Measurements from ENCODE around the gene C5orf58.

The C5orf58 gene

DNA sequence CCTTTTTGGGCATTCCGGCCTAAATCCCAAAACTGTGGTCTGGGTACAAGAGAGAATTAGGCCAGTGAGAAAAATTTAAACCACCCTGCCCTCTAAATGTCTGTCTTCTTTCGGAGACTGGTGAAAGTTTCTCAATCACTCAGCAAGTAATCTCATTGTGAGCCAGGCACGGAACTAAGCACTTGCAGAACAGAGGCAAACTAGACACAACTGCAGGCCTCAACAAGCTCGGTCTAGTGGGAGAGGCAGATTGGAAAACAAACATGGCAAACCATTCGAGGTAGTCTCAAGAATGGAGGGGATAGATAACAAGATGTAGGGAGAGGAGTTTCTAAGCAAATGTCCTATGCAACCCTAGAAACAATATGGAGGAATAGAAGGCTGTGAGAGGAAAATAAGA is 8.9 kb upstream of the C5orf58 start:
- H3K56ac ChIP-seq (ENCODE audit: low read length): peak overlapping the region; percentile 62
- no peaks in the 10 kb centered on the region for H3K36me3 ChIP-seq (ENCODE audit: control insufficient read depth, insufficient read depth, low read length)
- no peak overlapping the region for H3K4me2 ChIP-seq (ENCODE audit: low read length)
- H4K8ac ChIP-seq (ENCODE audit: low read depth, low read length): no peak overlapping the region
- H3K4me3 ChIP-seq (ENCODE audit: low read length): no peak overlapping the region
- WGBS (ENCODE audit: extremely low coverage, insufficient coverage, low lambda C conversion rate): no CpG with 5 or more reads among the region's 5 CpGs
- H2AK5ac ChIP-seq (ENCODE audit: low read length): no peak overlapping the region
- no peaks in the 10 kb centered on the region for H3K79me2 ChIP-seq (ENCODE audit: control insufficient read depth, insufficient read depth, low read length)
- H3K18ac ChIP-seq (ENCODE audit: low read length): peak overlapping the region; percentile 4
- no peak overlapping the region for H4K5ac ChIP-seq (ENCODE audit: low read length)
- peaks cover 4% of the 10 kb centered on the region for H3K4me1 ChIP-seq (ENCODE audit: control insufficient read depth, low read depth, low read length)
- H3K79me1 ChIP-seq (ENCODE audit: low read length): no peaks in the 10 kb centered on the region
- no peak overlapping the region for H2BK15ac ChIP-seq (replicated peaks; ENCODE audit: low read depth)
- no peak overlapping the region for H3K4ac ChIP-seq (ENCODE audit: low read depth, low read length)
- H2BK120ac ChIP-seq (ENCODE audit: low read depth, low read length): peak overlapping the region; percentile 8
- H2BK5ac ChIP-seq (ENCODE audit: low read length): peak overlapping the region; percentile 20
- H3K23ac ChIP-seq (ENCODE audit: low read length): no peak overlapping the region
- H3K27ac ChIP-seq (ENCODE audit: low read depth, low read length): peak overlapping the region; percentile 9
- H3K9ac ChIP-seq (ENCODE audit: low read length): no peak overlapping the region
- no peak for DNase-seq
- no peaks in the 10 kb centered on the region for H3K27me3 ChIP-seq (ENCODE audit: insufficient read depth, low read length, poor library complexity)

DNA sequence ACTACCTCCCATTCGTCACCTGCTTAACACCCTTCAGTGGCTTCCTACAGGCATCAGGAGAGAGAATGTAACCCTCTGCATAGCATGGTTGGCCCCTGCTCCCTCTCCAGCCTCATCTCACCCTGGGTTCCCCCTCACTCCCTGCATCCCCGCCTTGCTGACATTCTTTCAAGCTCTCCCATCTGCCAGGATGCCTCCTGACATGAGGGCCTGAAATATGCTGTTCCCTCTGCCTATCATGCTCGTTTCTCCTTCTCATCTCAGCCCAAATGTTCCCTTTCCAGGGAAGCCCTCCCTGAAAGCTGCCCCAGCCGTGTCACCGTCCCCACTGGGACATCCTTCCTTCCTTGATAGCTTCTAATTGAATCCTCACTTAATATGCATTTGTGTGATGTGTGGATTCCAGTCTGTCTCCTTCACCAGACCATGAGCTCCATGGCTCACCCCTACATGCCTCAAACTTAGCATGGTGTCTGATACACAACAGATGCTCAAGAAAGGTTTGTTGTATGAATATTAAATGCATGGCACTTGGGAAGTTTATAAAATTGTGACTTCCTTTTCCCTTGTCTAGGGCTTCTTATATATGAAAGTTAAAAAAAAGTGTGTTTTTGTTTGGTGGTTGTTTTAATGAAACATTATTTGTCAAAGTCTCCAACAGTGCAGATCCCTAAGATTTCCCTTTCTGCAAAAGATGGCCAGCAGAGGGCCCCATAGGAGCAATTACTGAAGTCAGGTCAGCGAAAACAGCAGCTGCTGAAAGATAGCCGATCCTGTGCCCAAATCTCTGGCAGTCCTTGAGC is 7.3 kb upstream of the C5orf58 start:
- Histone ChIP-seq H3K4me2 (ENCODE audit: low read length) (no peak overlapping the region), H3K27me3 (ENCODE audit: insufficient read depth, low read length, poor library complexity) (no peaks in the 10 kb centered on the region), H3K23ac (ENCODE audit: low read length) (no peak overlapping the region), H3K36me3 (ENCODE audit: control insufficient read depth, insufficient read depth, low read length) (no peaks in the 10 kb centered on the region), H2BK15ac (replicated peaks; ENCODE audit: low read depth) (no peak overlapping the region), H3K27ac (ENCODE audit: low read depth, low read length) (no peak overlapping the region), H2BK120ac (ENCODE audit: low read depth, low read length) (no peak overlapping the region), H3K9ac (ENCODE audit: low read length) (no peak overlapping the region), H3K79me2 (ENCODE audit: control insufficient read depth, insufficient read depth, low read length) (no peaks in the 10 kb centered on the region), H4K5ac (ENCODE audit: low read length) (no peak overlapping the region), H3K79me1 (ENCODE audit: low read length) (no peaks in the 10 kb centered on the region), H3K4me1 (ENCODE audit: control insufficient read depth, low read depth, low read length) (peaks cover 4% of the 10 kb centered on the region), H3K56ac (ENCODE audit: low read length) (no peak overlapping the region), H2BK5ac (ENCODE audit: low read length) (no peak overlapping the region), H3K4me3 (ENCODE audit: low read length) (no peak overlapping the region), H4K8ac (ENCODE audit: low read depth, low read length) (no peak overlapping the region), H2AK5ac (ENCODE audit: low read length) (no peak overlapping the region), H3K4ac (ENCODE audit: low read depth, low read length) (no peak overlapping the region), H3K18ac (ENCODE audit: low read length) (no peak overlapping the region)
- DNase-seq: peak; percentile 87
- no CpG with 5 or more reads among the region's 7 CpGs for WGBS (ENCODE audit: extremely low coverage, insufficient coverage, low lambda C conversion rate)

DNA sequence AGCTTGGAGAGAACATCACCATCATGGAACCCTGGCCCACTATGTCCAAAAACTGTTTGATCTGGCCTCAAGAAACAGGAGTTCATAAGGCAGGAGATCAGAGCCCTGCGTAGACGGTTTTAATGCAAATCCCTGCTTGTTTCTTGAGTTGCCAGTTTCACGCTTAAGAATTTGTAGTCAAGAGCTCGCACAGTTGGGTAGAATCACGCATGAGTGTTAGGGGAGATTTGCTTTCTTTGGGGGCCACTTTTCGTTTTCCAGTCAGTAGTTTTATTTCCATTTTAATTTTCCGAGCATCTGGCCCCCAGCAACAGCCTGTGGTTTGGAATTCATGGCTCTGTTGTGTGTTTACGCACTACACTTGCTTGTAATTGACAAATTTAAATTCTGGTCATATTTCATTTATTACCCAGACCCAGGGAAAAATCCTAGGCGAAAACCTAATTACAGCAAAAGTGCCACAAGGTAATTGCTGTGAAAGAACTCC is 6.6 kb upstream of the C5orf58 start:
- Histone ChIP-seq H4K8ac (ENCODE audit: low read depth, low read length) (no peak overlapping the region), H2AK5ac (ENCODE audit: low read length) (no peak overlapping the region), H2BK15ac (replicated peaks; ENCODE audit: low read depth) (no peak overlapping the region), H3K4me3 (ENCODE audit: low read length) (no peak overlapping the region), H3K27me3 (ENCODE audit: insufficient read depth, low read length, poor library complexity) (no peaks in the 10 kb centered on the region), H3K9ac (ENCODE audit: low read length) (no peak overlapping the region), H3K18ac (ENCODE audit: low read length) (no peak overlapping the region), H3K56ac (ENCODE audit: low read length) (no peak overlapping the region), H3K23ac (ENCODE audit: low read length) (no peak overlapping the region), H3K4me1 (ENCODE audit: control insufficient read depth, low read depth, low read length) (peaks cover 4% of the 10 kb centered on the region), H2BK120ac (ENCODE audit: low read depth, low read length) (no peak overlapping the region), H2BK5ac (ENCODE audit: low read length) (no peak overlapping the region), H3K36me3 (ENCODE audit: control insufficient read depth, insufficient read depth, low read length) (no peaks in the 10 kb centered on the region), H3K27ac (ENCODE audit: low read depth, low read length) (no peak overlapping the region), H3K79me2 (ENCODE audit: control insufficient read depth, insufficient read depth, low read length) (no peaks in the 10 kb centered on the region), H4K5ac (ENCODE audit: low read length) (no peak overlapping the region), H3K4ac (ENCODE audit: low read depth, low read length) (no peak overlapping the region), H3K79me1 (ENCODE audit: low read length) (no peaks in the 10 kb centered on the region), H3K4me2 (ENCODE audit: low read length) (no peak overlapping the region)
- DNase-seq: no peak
- no CpG with 5 or more reads among the region's 9 CpGs for WGBS (ENCODE audit: extremely low coverage, insufficient coverage, low lambda C conversion rate)

DNA sequence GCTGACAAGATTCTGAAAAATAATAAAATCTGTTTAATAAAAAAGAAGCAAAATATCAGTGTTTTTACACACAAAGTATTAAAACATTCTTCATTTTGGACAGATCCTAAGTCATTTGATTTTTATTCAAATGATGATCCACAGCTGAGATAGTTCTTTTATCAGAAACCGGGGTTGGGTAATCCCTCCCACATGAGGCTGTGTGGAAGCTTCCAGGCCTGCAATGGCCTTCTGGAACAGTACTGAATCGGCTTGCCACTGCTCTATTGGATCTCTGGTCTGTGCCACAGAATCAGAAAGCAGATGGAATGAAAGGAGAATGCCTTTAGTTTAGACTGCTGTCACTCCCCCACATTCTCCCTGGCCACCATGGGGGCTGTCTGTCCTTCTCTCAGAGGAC is 6.1 kb upstream of the C5orf58 start:
- Histone ChIP-seq H2BK5ac (ENCODE audit: low read length) (no peak overlapping the region), H3K79me1 (ENCODE audit: low read length) (no peaks in the 10 kb centered on the region), H4K5ac (ENCODE audit: low read length) (no peak overlapping the region), H3K36me3 (ENCODE audit: control insufficient read depth, insufficient read depth, low read length) (no peaks in the 10 kb centered on the region), H2AK5ac (ENCODE audit: low read length) (no peak overlapping the region), H3K4me2 (ENCODE audit: low read length) (no peak overlapping the region), H3K9ac (ENCODE audit: low read length) (no peak overlapping the region), H3K23ac (ENCODE audit: low read length) (no peak overlapping the region), H3K56ac (ENCODE audit: low read length) (no peak overlapping the region), H4K8ac (ENCODE audit: low read depth, low read length) (no peak overlapping the region), H2BK15ac (replicated peaks; ENCODE audit: low read depth) (no peak overlapping the region), H3K27ac (ENCODE audit: low read depth, low read length) (no peak overlapping the region), H3K18ac (ENCODE audit: low read length) (no peak overlapping the region), H3K4me3 (ENCODE audit: low read length) (no peak overlapping the region), H3K4ac (ENCODE audit: low read depth, low read length) (no peak overlapping the region), H2BK120ac (ENCODE audit: low read depth, low read length) (no peak overlapping the region), H3K79me2 (ENCODE audit: control insufficient read depth, insufficient read depth, low read length) (no peaks in the 10 kb centered on the region), H3K4me1 (ENCODE audit: control insufficient read depth, low read depth, low read length) (peaks cover 4% of the 10 kb centered on the region), H3K27me3 (ENCODE audit: insufficient read depth, low read length, poor library complexity) (no peaks in the 10 kb centered on the region)
- DNase-seq: no peak
- WGBS (ENCODE audit: extremely low coverage, insufficient coverage, low lambda C conversion rate): no CpG with 5 or more reads among the region's 2 CpGs

DNA sequence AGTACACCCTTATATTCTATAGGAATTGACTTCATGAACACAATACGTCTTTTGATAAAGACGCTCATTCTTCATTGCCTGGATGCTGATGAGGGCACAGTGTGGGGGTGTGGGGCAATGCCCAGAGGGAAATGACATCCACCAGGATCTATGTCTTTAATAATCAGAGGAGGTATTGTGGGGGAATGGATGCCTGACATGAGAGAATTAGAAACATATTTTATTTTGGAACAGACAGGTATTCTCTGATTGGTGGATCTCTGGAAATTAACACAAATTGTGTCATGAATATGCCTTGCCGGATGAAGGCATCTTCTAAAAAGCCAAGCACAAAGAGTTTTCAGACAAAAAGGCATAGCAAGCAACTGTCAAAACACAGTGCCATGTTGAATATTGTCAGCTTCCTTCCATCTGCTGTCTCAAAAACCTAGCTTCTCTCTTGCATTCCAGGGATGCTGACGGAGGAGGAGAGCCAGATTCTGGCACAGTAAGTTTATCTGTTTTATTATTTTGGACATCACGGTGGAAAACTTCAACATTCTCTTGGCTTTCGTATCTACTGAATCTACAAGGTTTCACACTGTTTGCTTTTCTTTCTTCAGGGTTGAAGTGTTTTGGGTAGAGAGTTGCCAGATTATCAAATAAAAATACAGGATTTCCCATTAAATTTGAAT is 3.9 kb upstream of the C5orf58 start:
- no peak for DNase-seq
- Histone ChIP-seq H3K27me3 (ENCODE audit: insufficient read depth, low read length, poor library complexity) (no peaks in the 10 kb centered on the region), H3K79me1 (ENCODE audit: low read length) (no peaks in the 10 kb centered on the region), H3K36me3 (ENCODE audit: control insufficient read depth, insufficient read depth, low read length) (no peaks in the 10 kb centered on the region), H3K56ac (ENCODE audit: low read length) (no peak overlapping the region), H3K23ac (ENCODE audit: low read length) (no peak overlapping the region), H4K5ac (ENCODE audit: low read length) (no peak overlapping the region), H3K4me2 (ENCODE audit: low read length) (no peak overlapping the region), H3K9ac (ENCODE audit: low read length) (no peak overlapping the region), H3K79me2 (ENCODE audit: control insufficient read depth, insufficient read depth, low read length) (no peaks in the 10 kb centered on the region), H2AK5ac (ENCODE audit: low read length) (no peak overlapping the region), H2BK120ac (ENCODE audit: low read depth, low read length) (no peak overlapping the region), H2BK15ac (replicated peaks; ENCODE audit: low read depth) (no peak overlapping the region), H3K4ac (ENCODE audit: low read depth, low read length) (no peak overlapping the region), H3K27ac (ENCODE audit: low read depth, low read length) (no peak overlapping the region), H4K8ac (ENCODE audit: low read depth, low read length) (no peak overlapping the region), H3K18ac (ENCODE audit: low read length) (no peak overlapping the region), H2BK5ac (ENCODE audit: low read length) (no peak overlapping the region), H3K4me1 (ENCODE audit: control insufficient read depth, low read depth, low read length) (peaks cover 1% of the 10 kb centered on the region), H3K4me3 (ENCODE audit: low read length) (no peak overlapping the region)
- no CpG with 5 or more reads among the region's 6 CpGs for WGBS (ENCODE audit: extremely low coverage, insufficient coverage, low lambda C conversion rate)

All from mesendoderm (in vitro differentiated cells).